IPS DF 19.7 (cell line): ENCODE results near the gene RAD21L1.

Experiments used
- DNase-seq: peaks from one replicate; pipeline ENCODE4 v3.0.0-alpha.2; 2013; ENCODE audit warnings: low read depth, low spot score

The RAD21L1 gene

DNA sequence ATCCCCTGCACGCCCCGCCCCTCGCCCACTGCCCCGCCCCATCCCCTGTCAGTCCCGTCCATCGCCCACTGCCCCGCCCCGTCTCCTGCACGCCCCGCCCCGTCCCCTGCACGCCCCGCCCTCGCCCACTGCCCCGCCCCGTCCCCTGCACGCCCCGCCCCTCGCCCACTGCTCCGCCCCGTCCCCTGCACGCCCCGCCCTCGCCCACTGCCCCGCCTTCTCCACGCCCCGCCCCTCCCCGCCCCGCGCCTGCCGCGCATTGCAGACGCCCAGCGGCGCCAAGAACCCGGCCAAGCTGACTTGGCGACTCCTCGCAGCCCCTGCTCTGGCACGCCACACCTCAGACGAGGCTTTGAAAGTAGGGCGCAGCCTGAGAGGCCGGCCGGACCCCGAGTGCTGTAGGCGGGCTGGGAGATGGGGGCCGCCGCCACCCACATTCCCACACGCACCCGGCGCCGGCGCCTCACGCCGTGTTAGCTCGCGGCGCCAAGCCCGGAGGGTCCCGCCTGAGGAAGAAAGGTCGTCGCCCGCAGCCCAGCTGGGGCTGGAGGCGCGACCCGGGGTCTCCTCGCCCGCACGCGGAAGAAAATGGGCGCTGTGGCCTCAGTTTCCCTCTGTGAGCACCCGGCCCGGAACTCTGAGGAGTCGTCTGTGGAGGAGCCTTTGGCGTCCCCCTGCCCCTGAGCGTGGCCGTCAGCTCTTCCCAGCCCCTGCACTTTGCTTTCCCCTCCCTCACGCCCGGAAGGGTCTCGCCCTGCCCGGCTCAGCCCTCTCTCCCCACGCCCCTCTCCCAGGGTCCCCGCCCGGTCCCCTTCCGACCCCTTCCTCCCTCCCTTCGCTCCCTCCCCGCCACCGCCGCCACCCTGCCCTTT is at the start of gene RAD21L1:
Gene RAD21L1 (plus strand): TSS at position 262 of the 872 bp plus-strand sequence. CDS start 2,410 bp downstream, outside the sequence.
- DNase-seq: no peak

DNA sequence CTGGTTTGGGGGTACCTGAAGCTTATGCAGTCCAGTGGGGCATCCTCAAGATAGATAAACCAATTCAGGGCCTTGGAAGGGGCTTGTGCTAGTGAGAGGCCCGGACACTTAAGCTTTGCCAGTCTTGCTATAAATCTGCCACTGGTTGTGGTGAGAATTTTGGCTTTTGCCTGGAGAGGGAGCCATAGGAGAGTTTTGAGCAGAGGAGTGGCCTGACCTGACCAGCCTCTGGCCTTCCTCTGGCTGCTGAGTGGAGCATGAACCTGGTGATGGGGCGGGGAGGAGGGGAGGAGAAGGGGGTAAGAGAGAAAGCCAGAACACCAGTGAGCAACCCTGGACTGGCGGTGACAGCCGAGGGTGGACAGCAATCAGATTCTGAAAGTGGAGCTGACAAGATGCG is 48.2 kb upstream of the RAD21L1 start:
- no peak for DNase-seq

DNA sequence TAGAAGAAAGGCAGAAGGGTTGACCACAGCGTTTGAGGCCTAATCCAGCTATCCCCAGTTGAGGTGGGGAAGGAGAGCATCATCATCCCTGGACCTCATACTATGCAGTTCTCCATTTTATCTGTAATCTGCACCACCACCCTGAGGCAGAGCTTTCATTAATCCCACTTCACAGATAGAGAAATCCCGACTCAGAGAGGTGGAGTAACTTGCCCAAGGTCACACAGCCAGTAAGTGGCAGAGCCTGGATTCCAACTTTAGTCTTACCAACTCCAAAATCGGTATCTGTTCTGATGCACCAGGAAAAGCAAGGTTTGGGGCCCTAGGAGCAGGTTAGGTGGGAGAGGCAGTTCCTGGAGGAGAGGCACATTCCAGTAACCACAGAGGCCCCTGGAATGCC is 47.7 kb upstream of the RAD21L1 start:
- no peak for DNase-seq

DNA sequence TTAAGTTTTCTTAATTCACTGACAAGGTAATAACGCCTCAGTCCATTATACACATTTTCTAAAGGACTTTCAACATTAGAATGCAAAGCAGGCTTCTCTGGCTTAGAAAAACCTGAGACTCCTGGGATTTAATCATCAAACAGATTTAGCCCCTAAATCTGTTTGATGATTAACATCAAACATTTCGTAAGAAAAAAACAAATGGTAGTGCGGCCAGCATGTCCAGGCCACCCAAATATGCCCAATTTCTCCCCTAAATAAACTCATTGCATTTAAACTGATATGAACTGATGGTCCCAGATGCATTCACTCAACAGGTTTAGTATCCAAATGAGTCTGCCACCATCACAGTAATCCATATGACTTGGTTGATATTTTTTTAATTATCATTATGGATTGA is 47.2 kb upstream of the RAD21L1 start:
- no peak for DNase-seq

DNA sequence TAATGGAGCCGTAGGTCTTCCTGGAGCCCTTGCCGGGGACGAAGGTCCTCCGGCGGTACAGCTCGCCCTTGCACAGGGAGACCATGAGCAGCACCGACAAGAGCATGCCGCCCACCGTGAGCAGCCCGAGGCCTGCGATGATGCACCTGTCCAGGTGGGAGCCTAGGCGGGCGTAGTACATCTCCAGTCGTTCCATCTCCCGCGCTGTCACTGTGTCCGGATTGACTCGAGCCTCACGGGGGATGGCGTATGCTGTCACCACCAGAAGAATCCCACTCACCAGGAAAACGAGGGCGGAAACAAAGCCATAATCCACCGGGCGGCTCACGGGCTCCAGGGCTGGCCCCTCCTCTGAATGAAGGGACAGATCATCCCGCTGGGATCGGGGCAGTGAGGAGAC is 44.9 kb upstream of the RAD21L1 start:
- no peak for DNase-seq

DNA sequence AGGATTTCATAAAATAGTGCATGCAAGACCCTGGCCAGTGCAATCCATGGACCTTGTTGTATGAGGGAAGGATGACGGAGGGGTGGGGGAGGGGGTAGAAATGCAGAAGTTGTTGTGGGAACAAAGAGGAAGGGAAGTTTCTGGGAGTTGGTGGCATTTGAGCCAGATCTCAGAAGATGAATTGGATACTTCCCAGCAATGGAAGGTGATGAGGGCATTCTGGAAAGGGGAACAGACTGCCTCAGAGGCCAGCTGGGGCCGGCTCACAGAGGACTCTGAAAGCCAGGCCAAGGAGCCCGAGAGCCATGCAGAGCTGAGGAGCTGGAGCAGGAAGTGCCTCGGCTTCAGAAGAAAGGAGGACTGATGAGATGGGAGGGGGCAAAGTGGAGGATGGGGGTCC is 43.7 kb upstream of the RAD21L1 start:
- no peak for DNase-seq

DNA sequence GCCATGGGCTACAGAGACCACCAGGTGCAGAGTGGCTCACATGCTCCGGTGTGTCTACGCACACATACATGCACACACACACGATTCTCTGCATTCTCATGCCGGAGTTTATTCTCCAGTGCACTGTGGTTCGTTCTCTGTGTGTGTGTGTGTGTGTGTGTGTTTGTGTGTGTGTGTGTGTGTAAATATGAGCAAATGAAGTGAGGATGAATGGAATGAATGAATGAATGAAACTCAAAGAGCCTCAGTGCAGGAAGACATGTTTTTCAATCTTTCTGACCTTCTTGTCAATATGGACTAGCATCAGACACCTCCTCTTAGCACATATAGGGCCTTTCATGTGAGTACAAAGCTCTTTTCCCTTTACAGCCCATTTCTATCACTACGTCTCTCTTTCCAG is 42.7 kb upstream of the RAD21L1 start:
- no peak for DNase-seq

DNA sequence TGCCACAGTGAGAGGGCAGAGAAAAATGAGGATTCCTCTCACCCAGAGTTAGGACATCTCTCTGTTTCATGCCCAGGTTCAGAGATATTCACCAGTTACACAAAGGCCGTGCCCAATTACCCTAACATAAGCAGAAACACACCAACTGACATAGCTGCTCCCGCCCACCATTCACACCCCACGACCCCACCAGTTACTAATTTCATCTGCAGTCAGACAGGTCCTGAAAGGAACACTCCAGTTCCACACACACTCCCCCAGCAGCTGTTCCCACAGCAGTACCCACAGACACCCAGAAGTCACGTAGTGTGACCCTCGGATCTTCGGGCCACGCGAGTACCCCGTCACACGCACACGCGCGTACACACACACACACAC is 41.6 kb upstream of the RAD21L1 start:
- DNase-seq: no peak

DNA sequence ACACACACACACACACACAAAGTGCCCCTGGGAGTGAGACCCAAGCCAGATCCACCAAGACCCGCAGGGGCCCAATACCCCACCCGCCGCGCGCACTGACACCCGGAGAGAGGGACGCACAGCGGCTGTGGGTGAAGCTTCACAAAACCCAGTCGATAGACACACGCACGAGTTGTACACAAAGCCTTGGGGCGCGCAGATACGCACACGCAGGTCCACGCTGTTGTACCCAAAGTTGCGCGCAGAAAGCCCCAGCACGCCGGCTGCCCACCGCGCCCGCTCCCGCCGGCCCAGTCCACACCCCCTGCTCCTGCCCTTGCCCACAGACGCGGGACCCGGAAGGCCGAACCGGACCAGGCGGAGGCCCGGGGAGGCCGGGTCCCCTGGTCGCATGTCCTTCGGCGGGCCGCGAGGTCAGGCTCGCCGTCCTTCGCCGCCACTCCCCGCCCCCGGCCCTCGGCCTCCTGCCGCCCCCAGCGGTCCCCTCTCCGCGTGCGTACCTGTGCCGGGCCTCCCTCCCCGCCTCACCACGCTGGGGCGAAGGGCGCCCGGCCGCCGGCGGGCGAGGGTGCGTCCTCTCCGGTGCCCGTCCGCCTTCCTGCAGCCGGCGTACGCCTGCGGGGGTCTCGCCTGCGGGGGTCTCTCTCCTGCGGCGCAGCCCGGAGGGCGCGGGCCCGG is 41.1 kb upstream of the RAD21L1 start, which contains the start of gene TMEM74B:
Gene TMEM74B (minus strand): TSS at position 344 of the 678 bp plus-strand sequence. CDS start 1,180 bp downstream, outside the sequence.
- DNase-seq: no peak

DNA sequence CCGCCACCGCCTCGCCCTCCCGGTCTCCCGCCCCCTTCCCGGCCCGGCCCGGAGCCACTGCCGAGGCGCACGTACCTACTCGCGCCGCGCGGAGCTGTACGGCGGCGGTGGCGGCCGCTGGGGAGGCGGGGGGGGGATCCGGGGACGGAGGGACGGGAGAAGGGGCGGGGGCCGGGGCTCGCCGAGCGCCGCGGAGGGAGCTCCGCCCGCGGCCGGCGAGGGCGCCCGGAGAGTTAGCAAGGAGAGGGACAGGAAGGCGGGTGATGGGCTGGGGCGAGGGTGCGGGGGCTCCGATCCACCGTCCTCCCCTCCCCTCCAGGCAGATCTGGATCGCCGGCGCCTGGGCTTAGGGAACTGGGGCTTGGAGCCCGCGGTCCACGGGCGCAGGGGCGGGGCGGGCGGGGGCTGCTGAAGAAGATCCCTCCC is 40.5 kb upstream of the RAD21L1 start:
- no peak for DNase-seq

DNA sequence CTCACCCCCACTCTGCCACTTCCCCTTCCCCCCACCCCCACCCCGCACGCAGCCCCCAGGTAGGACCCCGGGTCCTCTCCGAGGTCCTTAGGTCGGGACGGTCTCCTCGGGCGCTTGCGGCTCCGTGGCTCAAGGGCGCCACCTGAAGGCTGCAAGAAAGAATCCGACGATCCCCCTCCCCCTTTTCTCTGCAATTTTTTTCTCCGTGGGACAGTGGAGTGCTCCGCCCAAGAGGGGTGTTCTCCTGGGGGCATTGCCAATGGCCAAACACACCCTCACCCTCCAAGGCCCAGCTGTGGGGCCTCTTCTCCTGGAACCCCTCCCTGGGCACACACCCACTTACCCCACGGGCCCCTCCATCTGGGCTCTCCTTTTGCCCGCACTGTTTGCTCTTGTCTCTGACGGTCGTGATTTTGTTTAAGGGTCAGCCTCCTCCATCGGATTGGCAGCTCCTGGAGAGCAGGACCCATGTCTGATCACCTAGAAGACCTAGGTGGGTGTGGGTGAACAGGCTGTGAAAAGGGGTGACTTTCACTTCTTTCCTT is 40.0 kb upstream of the RAD21L1 start:
- no peak for DNase-seq

DNA sequence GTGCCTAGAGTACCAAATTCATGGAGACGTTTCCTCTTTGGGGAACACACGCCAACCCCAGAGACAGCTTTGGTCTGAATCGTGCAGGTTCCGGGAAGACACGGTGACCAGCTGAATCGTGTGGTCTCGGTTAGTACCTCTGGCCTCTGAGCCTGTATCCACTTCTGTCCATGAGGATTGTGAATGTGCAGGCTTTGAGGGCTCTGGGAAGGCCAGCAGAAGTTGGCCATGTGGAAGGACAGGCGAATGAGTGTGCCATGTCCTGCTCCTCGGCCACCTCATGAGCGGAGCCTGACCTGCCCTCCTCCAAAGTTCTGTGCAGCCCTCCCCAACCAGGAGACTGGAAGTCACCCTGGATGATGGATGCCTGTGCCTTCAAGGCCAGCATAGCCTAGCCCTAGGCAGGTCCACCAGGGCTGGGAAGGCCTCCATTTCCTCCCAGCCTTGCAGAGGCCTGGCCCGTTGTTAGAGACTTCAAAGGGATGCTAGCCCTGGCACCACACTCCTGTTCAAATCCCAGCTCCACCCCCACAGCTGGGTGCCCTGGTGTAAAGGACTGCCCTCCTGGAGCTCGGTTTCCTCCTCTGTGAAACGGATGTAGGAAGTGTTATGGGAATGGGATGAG is 39.4 kb upstream of the RAD21L1 start:
- no peak for DNase-seq

DNA sequence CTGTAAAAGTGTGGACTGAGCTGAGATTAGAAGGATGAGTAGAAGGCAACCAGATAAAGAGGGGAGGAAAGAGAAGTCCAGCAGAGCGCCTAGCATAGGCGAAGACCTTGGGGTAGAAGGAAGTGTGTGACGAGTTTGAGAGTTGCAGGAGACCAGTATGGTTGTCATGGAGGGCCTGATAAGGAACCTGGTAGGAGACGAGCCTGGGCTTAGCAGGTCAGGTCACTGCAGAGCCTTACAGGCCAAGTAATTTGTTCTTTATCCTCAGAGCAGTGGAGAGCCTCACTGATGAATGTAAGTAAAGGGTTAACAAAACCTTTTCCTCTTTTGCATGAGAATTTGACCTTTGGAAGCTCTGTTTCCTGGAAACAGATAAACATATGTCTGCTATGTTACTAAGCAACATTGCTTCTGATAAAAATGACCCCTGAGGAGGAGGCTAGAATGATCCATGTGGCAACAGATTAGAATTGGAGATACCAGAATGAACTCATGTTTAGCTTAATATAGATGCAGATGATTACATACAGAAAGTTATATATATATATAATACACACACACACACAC is 38.2 kb upstream of the RAD21L1 start:
- DNase-seq: no peak

DNA sequence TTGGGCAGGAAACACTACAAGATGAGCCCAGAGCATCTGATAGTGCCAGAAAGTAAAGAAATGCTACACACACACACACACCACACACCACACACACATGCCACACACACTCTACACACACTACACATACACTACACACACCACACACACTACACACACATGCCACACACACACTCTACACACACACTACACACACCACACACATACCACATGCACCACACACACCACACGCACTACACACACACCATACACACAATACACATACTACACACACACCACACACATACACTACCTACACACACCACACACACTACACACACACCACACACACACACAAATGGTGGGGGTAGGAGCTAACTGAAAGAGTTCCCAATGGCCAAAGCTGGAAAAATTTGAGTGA is 37.5 kb upstream of the RAD21L1 start:
- DNase-seq: no peak

DNA sequence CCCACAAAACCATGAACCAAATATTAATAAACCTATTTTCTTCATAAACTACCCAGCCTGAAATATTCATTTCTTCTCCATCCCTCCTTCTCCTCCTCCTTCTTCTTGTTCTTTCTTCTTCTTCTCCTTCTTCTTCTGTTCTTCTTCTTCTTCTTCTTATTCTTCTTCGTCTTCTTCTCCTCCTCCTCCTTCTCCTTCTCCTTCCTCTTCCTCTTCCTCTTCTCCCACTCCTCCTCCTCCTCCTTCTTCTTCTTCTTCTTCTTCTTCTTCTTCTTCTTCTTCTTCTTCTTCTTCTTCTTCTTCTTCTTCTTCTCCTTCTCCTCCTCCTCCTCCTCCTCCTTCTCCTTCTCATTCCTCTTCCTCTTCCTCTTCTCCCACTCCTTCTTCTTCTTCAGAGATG is 36.0 kb upstream of the RAD21L1 start:
- DNase-seq: no peak

DNA sequence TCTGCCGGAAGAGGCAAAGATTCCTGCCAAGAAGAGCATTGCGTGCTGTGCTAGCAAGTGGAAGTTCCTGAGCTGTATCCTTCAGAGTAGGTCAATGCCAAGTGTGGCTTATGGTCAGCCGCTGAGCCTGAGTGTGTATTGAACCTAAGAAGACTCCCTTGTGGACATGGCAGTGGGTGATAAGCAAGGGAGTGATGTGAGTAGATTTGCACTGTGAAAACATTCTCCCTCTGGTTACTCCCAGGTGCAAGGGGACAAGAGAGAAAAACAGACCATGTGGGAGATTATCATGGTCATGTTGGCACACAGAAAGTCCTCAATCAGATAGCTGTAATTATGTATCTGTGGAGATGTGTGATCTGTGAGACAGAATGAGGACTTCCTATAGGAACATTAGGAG is 35.0 kb upstream of the RAD21L1 start:
- DNase-seq: no peak

DNA sequence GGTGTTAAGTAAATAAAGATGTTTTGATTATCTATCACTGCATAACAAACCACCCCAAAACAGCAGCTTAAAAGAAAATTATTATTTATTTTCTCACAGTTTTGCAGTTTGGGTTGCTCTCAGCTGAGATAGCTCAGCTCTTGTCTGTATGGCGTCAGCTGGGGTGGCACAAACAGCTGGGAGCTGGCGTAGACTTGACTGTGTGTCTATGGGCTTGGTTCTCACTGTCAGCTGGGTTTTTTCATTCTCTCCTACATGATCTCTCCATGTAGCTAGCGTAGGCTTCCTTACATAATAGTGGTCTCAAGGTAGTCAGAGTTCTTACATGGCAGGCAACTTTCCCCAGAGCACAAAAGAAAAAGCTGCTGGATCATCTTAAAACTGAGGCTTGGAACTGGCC is 34.5 kb upstream of the RAD21L1 start:
- DNase-seq: no peak

DNA sequence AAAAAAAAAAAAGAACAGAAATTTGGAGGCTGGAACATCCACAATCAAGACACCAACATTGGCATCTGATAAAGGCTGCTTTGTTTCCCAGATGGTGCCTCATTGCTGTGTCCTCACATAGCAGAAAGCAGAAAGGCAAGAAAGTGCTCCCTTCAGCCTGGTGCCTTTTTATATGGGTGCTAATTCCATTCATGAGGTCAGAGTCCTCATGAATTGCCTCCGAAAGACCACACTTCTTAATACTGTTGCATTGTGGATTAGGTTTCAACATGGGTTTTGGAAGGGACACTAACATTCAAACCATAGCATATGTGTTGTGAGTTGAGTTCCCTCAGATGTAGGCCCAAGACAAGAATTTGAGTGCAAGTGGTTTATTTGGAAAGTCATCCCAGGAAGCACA is 30.6 kb upstream of the RAD21L1 start:
- no peak for DNase-seq

DNA sequence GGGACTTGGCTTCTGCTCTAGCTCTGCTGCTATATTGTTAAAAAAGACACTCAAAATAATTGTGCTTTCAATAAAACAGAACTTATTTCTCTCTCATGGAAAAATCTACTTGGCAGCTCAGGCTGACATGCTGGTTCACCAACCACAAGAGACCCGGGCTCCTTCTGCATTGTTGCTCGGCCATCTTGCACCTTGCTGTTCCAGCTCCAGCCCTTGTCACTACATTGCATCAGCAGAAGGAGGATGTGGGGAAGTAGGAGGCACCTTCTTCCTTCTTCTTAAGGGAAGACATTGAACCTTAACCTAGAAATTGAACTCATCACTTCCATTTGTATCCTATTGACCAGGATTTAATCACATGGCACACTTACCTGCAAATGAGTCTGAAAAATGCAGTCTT is 29.2 kb upstream of the RAD21L1 start:
- no peak for DNase-seq

DNA sequence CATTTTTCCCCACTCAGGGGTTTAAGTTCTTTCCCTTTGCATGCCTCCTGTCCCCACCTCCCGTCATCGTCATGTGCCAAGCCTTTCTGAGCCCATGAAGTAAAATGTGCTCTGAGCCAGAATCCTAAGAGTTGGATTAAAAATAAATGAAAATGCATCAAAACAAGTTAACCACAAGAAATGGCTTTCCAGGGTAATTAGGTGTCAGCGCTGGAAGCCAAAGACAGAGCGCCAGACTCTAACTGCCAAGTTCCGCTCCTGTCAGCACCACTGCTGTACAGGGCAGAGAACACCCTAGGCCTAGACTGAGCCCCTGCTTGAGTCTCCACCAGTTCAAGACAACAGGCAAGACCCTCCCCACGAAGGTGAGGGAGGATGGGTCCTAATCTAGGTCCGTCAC is 28.0 kb upstream of the RAD21L1 start:
- no peak for DNase-seq

DNA sequence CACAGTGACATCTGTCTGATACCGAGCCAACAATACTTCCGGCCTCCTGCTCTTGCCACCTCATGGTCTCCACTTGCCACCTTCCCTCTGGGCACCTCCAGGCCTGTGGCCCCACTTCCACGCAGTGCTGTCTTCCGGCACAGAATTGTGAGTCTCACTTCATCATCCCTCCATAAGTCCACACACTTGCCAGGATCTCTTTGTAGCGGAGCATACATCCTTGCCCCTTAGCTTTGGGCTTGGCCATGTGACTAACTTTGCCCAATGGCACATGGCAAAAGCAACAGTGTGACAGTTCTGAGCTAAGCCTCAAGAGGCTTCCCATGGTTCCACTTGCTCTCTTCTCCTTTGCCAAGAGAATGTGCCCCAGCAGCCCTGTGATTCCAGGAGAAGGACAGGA is 27.1 kb upstream of the RAD21L1 start:
- DNase-seq: no peak
